ENCODE results near the gene LRP1B.

DNA sequence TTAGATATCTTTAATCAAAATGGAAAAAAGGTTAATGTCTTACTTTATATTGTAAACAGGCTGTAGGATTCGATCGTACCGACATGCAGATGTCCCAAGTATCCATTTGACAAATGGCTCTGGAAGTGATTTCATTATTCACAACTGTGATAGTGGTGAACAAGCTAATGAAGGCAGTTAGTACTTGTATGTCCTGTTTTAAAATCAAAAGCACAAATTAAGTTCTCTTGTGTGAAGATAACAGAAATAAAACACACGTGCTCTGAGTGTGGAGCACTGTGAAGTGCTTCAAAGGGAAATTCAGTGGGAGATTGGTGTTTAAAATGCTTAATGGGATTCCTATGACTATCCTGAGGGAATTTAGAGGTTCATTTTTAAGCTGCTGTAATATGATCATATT lies 8.6 kb upstream of the LRP1B start:
- TF ChIP-seq, protein P1, sequence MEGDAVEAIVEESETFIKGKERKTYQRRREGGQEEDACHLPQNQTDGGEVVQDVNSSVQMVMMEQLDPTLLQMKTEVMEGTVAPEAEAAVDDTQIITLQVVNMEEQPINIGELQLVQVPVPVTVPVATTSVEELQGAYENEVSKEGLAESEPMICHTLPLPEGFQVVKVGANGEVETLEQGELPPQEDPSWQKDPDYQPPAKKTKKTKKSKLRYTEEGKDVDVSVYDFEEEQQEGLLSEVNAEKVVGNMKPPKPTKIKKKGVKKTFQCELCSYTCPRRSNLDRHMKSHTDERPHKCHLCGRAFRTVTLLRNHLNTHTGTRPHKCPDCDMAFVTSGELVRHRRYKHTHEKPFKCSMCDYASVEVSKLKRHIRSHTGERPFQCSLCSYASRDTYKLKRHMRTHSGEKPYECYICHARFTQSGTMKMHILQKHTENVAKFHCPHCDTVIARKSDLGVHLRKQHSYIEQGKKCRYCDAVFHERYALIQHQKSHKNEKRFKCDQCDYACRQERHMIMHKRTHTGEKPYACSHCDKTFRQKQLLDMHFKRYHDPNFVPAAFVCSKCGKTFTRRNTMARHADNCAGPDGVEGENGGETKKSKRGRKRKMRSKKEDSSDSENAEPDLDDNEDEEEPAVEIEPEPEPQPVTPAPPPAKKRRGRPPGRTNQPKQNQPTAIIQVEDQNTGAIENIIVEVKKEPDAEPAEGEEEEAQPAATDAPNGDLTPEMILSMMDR (IDR thresholded peaks at IDR 0.05 in 4 of 5, conservative IDR thresholded peaks at IDR 0.05 in 1 of 5), result no peak
- TF ChIP-seq POLR2A (IDR thresholded peaks at IDR 0.05), result no peak
